ENCODE results near the gene EVC. TPM values are rescaled to one million over a fixed set of nuclear protein-coding genes. Genes with fewer than 3 reads are reported as not detected.

EVC gene
- polyA plus RNA-seq, 2 donors, result 2.0 to 4.0 TPM

DNA sequence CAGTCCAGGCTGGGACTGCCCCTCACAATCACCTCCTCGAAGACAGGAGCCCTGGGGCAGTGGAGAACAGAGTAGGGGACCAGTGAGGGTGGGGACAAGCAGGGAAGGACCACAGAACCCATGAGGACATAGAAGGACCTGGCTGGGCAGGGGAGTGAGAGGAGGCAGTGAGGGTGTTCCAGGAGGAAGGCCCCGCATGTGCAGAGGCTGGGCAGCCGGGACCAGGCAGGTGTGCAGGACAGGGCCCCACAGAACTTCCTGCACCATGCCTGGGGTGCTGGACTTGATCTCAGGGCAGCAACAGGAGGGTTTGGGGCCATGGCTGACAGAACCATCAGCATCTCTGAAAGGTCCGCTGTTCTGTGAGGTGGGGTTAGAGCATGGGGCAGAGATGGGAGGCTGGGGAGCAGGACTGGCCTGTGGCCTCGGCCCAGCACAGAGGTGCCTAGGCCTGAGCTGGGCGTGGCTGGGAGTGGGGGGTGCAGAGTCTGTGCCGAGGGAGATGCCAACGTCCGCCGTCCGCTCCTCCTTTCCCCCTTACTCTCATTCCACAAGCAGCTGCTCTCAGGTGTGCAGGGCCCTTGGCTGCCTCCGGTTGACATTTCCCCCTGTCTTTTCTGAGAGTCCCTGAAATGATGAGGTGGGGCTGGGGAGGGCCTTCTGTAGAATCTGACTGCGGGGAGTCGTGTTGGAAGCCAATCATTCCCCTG, 40.8 kb downstream of the EVC start:
- peaks cover 2 to 23% of the 10 kb centered on the region in 2 donors for H3K36me3 ChIP-seq (ENCODE audit: control insufficient read depth in 2 of 2, insufficient read depth in 2 of 2, low read length in 1 of 2)
- H3K27ac ChIP-seq (ENCODE audit: low read depth in 2 of 2, low read length in 1 of 2), result peak overlapping the region in 1 of 2 donors; percentile 9
- WGBS, 2 donors, result 86 to 87% methylated on average over 12 to 14 of the region's 14 CpGs
- H3K4me3 ChIP-seq (ENCODE audit: low read depth in 1 of 2, low read length in 2 of 2), result no peak overlapping the region
- H3K9me3 ChIP-seq (ENCODE audit: control insufficient read depth in 2 of 2, insufficient read depth in 1 of 2, low read depth in 1 of 2, low read length in 1 of 2), result no peaks in the 10 kb centered on the region
- peaks cover 0 to 4% of the 10 kb centered on the region in 2 donors for H3K4me1 ChIP-seq (ENCODE audit: control insufficient read depth in 2 of 2, insufficient read depth in 2 of 2, low read length in 1 of 2)
- H3K27me3 ChIP-seq (ENCODE audit: control insufficient read depth in 1 of 2, insufficient read depth in 2 of 2, low read length in 2 of 2), result no peaks in the 10 kb centered on the region

DNA sequence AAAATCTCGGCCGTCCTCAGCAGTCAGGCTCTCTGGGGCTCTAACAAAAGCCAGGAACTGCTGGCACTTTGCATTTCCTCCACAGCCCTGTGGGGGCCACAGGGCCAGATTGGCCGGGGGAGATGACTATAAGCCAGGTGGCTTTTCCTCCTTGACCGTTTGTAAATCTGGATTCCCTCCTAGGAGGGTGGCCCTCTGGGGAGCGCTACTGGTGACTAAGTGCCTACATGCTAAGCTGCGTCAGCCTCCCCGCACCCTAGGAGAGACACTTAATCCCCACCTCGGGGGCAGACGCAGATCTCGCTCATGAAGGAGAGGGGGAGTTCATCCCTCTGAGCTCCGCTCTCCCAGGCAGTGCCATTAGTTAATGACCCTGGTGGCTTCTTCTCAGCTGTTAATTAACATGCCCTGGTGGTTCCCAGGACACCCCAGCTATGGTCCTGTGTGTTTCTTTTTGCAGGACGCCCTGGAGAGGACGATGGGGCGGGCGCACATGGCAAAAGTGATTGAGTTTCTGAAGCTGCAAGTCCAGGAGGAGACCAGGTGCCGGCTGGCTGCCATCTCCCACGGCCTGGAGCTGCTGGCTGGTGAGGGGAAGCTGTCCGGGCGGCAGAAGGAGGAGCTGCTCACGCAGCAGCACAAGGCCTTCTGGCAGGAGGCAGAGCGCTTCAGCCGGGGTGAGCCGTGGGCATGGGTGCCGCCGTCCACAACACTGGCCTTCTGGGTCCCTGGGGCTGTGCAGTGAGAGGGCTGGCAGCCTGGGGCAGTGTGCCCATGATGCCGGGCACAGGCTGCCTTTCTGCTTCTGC, 41.6 kb downstream of the EVC start:
- Histone ChIP-seq H3K9me3 (ENCODE audit: control insufficient read depth in 2 of 2, insufficient read depth in 1 of 2, low read depth in 1 of 2, low read length in 1 of 2) (peaks cover 0 to 4% of the 10 kb centered on the region in 2 donors), H3K36me3 (ENCODE audit: control insufficient read depth in 2 of 2, insufficient read depth in 2 of 2, low read length in 1 of 2) (peaks cover 2 to 26% of the 10 kb centered on the region in 2 donors), H3K27ac (ENCODE audit: low read depth in 2 of 2, low read length in 1 of 2) (no peak overlapping the region), H3K4me3 (ENCODE audit: low read depth in 1 of 2, low read length in 2 of 2) (no peak overlapping the region), H3K4me1 (ENCODE audit: control insufficient read depth in 2 of 2, insufficient read depth in 2 of 2, low read length in 1 of 2) (peaks cover 0 to 4% of the 10 kb centered on the region in 2 donors), H3K27me3 (ENCODE audit: control insufficient read depth in 1 of 2, insufficient read depth in 2 of 2, low read length in 2 of 2) (no peaks in the 10 kb centered on the region)
- 79 to 83% methylated on average over 26 of the region's 26 CpGs for WGBS, 2 donors

DNA sequence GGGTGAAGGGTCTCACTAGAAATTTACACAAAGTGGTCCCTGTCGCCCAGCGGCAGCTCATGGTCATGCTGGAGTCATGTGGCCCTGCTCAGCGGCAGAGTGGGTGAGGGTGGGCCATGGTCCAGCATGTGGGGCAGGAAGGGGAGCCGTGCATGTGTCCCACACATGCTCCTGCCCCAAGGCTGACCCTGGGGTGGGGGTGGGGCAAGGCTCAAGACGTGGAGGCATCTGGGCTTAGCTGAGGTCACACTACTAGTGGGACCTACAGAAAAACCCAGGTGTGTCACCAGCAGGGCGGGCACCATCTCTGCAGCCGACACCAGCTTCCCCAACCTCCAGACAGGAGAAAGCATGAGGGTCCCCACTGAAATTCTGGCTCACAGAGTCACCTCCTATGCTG, 42.4 kb downstream of the EVC start:
- WGBS, 2 donors, result 89 to 90% methylated on average over 7 of the region's 7 CpGs
- H3K4me1 ChIP-seq (ENCODE audit: control insufficient read depth in 2 of 2, insufficient read depth in 2 of 2, low read length in 1 of 2), result peaks cover 0 to 4% of the 10 kb centered on the region in 2 donors
- H3K27ac ChIP-seq (ENCODE audit: low read depth in 2 of 2, low read length in 1 of 2), result peak overlapping the region in 1 of 2 donors; percentile 26
- peaks cover 0 to 4% of the 10 kb centered on the region in 2 donors for H3K9me3 ChIP-seq (ENCODE audit: control insufficient read depth in 2 of 2, insufficient read depth in 1 of 2, low read depth in 1 of 2, low read length in 1 of 2)
- no peaks in the 10 kb centered on the region for H3K27me3 ChIP-seq (ENCODE audit: control insufficient read depth in 1 of 2, insufficient read depth in 2 of 2, low read length in 2 of 2)
- peaks cover 2 to 30% of the 10 kb centered on the region in 2 donors for H3K36me3 ChIP-seq (ENCODE audit: control insufficient read depth in 2 of 2, insufficient read depth in 2 of 2, low read length in 1 of 2)
- H3K4me3 ChIP-seq (ENCODE audit: low read depth in 1 of 2, low read length in 2 of 2), result no peak overlapping the region

DNA sequence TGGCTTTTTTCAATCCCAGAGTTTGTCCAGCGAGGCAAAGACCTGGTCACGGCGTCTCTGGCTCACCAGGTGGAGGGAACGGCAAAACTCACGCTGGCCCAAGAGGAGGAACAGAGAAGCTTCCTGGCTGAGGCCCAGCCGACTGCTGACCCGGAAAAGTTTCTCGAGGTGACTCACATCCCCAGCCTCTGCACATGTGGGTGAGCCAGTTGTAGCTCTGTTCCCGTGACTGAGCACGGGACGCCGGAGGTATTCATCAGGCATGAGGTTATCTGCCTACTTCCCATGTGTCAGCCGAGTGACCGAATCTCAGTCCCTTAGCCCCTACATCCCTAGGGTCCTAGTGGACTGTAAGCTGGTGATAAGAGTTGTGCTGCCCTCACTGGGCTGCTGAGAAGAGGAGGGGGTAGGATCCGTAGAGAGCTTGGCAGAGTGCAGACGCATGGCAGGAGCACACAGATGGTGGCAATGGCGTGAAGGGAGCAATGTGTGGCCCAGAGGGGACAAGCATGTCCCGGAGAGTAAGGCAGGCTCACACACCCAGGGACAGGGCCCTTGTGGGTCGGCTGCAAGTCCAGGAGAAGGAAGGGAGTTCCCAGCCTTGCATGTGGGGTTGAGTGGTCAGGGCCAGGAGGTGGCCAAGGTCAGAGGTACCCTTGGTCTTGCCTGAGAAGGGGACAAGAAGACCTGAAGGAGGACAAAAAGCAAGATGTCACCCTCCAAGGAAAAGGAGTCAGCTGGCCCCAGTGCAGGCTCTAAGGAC, 42.9 kb downstream of the EVC start:
- Histone ChIP-seq H3K4me3 (ENCODE audit: low read depth in 1 of 2, low read length in 2 of 2) (no peak overlapping the region), H3K9me3 (ENCODE audit: control insufficient read depth in 2 of 2, insufficient read depth in 1 of 2, low read depth in 1 of 2, low read length in 1 of 2) (peaks cover 0 to 4% of the 10 kb centered on the region in 2 donors), H3K4me1 (ENCODE audit: control insufficient read depth in 2 of 2, insufficient read depth in 2 of 2, low read length in 1 of 2) (peaks cover 0 to 4% of the 10 kb centered on the region in 2 donors), H3K27ac (ENCODE audit: low read depth in 2 of 2, low read length in 1 of 2) (peak overlapping the region in 1 of 2 donors; percentile 38), H3K36me3 (ENCODE audit: control insufficient read depth in 2 of 2, insufficient read depth in 2 of 2, low read length in 1 of 2) (peaks cover 2 to 30% of the 10 kb centered on the region in 2 donors), H3K27me3 (ENCODE audit: control insufficient read depth in 1 of 2, insufficient read depth in 2 of 2, low read length in 2 of 2) (no peaks in the 10 kb centered on the region)
- WGBS, 2 donors, result 72 to 76% methylated on average over 19 of the region's 19 CpGs

DNA sequence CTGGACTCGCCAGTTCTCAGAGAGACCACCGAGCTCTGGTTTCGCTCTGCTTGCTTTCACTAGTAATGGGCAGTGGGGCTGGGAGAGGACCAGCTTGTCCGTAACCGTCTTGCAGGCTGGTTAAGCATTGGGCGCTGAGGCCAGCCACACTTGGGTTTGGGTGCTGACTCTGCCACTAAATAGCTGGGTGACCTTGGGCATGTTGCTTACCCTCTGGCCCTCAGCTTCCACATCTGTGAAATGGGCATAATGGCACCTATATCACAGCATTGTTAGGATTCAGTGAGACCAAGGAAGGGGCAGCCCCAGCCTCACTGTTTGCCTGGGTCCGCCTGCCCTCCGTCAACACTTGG, 43.5 kb downstream of the EVC start:
- H3K27me3 ChIP-seq (ENCODE audit: control insufficient read depth in 1 of 2, insufficient read depth in 2 of 2, low read length in 2 of 2), result no peaks in the 10 kb centered on the region
- WGBS, 2 donors, result 97% methylated on average over 8 of the region's 8 CpGs
- no peak overlapping the region for H3K27ac ChIP-seq (ENCODE audit: low read depth in 2 of 2, low read length in 1 of 2)
- H3K4me1 ChIP-seq (ENCODE audit: control insufficient read depth in 2 of 2, insufficient read depth in 2 of 2, low read length in 1 of 2), result peaks cover 0 to 8% of the 10 kb centered on the region in 2 donors
- H3K4me3 ChIP-seq (ENCODE audit: low read depth in 1 of 2, low read length in 2 of 2), result no peak overlapping the region
- H3K36me3 ChIP-seq (ENCODE audit: control insufficient read depth in 2 of 2, insufficient read depth in 2 of 2, low read length in 1 of 2), result peaks cover 2 to 28% of the 10 kb centered on the region in 2 donors
- peaks cover 0 to 4% of the 10 kb centered on the region in 2 donors for H3K9me3 ChIP-seq (ENCODE audit: control insufficient read depth in 2 of 2, insufficient read depth in 1 of 2, low read depth in 1 of 2, low read length in 1 of 2)

DNA sequence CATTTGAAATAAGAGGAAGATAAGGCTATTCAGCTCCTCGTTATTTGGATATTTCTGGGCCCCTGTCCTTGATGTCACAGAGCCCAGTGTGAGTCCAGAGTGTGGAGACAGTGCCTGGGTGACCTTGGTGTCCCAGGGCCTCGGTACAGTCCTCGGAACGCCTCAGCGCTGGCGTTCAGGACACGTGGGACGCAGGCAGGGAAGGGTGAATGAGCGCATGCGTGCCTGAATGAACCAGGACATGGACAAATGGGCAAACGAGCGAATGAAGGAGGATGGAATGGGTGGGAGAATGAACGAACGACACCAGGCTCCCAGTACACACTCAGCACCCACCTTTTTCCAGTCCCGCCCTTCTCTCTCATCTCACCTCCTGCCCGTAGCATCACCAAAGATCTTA, 44.2 kb downstream of the EVC start:
- Histone ChIP-seq H3K36me3 (ENCODE audit: control insufficient read depth in 2 of 2, insufficient read depth in 2 of 2, low read length in 1 of 2) (peaks cover 2 to 26% of the 10 kb centered on the region in 2 donors), H3K27ac (ENCODE audit: low read depth in 2 of 2, low read length in 1 of 2) (no peak overlapping the region), H3K9me3 (ENCODE audit: control insufficient read depth in 2 of 2, insufficient read depth in 1 of 2, low read depth in 1 of 2, low read length in 1 of 2) (peaks cover 0 to 4% of the 10 kb centered on the region in 2 donors), H3K27me3 (ENCODE audit: control insufficient read depth in 1 of 2, insufficient read depth in 2 of 2, low read length in 2 of 2) (no peaks in the 10 kb centered on the region), H3K4me3 (ENCODE audit: low read depth in 1 of 2, low read length in 2 of 2) (no peak overlapping the region), H3K4me1 (ENCODE audit: control insufficient read depth in 2 of 2, insufficient read depth in 2 of 2, low read length in 1 of 2) (peaks cover 0 to 8% of the 10 kb centered on the region in 2 donors)
- WGBS, 2 donors, result 92 to 96% methylated on average over 16 of the region's 16 CpGs

DNA sequence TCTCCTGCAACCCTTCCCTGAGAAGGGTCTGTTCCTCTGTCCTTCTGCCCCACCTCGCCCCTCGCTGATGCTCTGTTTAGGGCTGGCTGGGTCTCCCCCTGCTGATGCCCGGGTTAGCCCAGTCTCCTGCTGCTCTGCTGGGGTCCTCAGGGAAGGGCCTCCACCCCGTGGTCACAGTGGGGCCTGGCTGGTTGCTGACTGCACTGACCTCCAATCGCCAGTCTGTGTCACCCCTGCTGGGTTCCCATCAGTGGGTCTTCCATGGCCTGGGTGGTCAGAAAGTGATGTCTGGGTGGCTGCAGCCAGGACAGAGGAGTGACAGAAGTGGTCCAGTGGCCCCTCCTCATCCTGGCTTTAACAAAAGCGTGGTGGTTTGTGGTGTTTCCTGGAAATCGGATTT, 44.7 kb downstream of the EVC start:
- peaks cover 0 to 8% of the 10 kb centered on the region in 2 donors for H3K4me1 ChIP-seq (ENCODE audit: control insufficient read depth in 2 of 2, insufficient read depth in 2 of 2, low read length in 1 of 2)
- no peak overlapping the region for H3K27ac ChIP-seq (ENCODE audit: low read depth in 2 of 2, low read length in 1 of 2)
- H3K36me3 ChIP-seq (ENCODE audit: control insufficient read depth in 2 of 2, insufficient read depth in 2 of 2, low read length in 1 of 2), result peaks cover 2 to 26% of the 10 kb centered on the region in 2 donors
- no peaks in the 10 kb centered on the region for H3K27me3 ChIP-seq (ENCODE audit: control insufficient read depth in 1 of 2, insufficient read depth in 2 of 2, low read length in 2 of 2)
- 72 to 83% methylated on average over 6 to 7 of the region's 7 CpGs for WGBS, 2 donors
- peaks cover 0 to 4% of the 10 kb centered on the region in 2 donors for H3K9me3 ChIP-seq (ENCODE audit: control insufficient read depth in 2 of 2, insufficient read depth in 1 of 2, low read depth in 1 of 2, low read length in 1 of 2)
- no peak overlapping the region for H3K4me3 ChIP-seq (ENCODE audit: low read depth in 1 of 2, low read length in 2 of 2)

DNA sequence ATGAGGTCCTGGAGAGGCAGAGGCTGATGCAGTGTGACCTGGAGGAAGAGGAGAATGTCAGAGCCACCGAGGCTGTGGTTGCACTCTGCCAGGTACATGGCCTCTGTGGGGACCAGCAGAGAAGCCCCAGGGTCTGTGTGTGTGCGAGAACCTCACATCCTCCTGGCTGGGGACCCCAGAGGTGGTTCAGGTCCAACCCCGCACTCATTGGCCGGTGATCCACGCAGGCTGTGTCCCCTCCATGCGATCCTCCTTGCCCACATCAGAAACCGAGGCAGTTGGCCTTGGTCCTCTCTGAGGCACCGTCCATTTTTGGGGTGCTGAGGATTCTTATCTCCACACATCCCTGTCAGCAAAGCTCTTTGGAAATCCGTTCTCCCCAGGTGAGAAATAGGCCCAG, 45.3 kb downstream of the EVC start:
- H3K9me3 ChIP-seq (ENCODE audit: control insufficient read depth in 2 of 2, insufficient read depth in 1 of 2, low read depth in 1 of 2, low read length in 1 of 2), result peaks cover 0 to 4% of the 10 kb centered on the region in 2 donors
- no peak overlapping the region for H3K27ac ChIP-seq (ENCODE audit: low read depth in 2 of 2, low read length in 1 of 2)
- no peak overlapping the region for H3K4me3 ChIP-seq (ENCODE audit: low read depth in 1 of 2, low read length in 2 of 2)
- H3K4me1 ChIP-seq (ENCODE audit: control insufficient read depth in 2 of 2, insufficient read depth in 2 of 2, low read length in 1 of 2), result peaks cover 0 to 11% of the 10 kb centered on the region in 2 donors
- H3K27me3 ChIP-seq (ENCODE audit: control insufficient read depth in 1 of 2, insufficient read depth in 2 of 2, low read length in 2 of 2), result no peaks in the 10 kb centered on the region
- WGBS, 2 donors, result 94 to 96% methylated on average over 9 of the region's 9 CpGs
- peaks cover 2 to 26% of the 10 kb centered on the region in 2 donors for H3K36me3 ChIP-seq (ENCODE audit: control insufficient read depth in 2 of 2, insufficient read depth in 2 of 2, low read length in 1 of 2)

DNA sequence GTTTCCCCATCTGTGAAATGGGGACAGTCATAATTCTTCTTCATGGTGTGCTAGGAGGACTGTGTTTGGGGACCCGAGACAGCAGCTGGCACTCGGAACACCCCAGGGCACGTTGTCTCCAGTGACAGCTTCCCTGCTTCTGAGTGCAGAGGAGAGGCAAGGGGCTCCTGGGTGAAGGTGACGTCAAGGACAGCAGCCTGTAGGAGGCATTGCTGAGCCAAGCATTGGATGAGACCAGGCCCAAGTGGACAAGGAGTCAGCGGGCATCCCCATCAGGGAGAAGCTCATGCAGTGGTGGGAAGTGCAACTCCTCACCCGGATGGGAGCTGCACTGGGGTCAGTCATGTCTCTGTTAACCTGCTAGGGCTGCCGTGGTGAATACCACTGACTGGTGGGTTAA, 46.1 kb downstream of the EVC start:
- WGBS, 2 donors, result 92 to 94% methylated on average over 7 of the region's 7 CpGs
- Histone ChIP-seq H3K4me3 (ENCODE audit: low read depth in 1 of 2, low read length in 2 of 2) (no peak overlapping the region), H3K27ac (ENCODE audit: low read depth in 2 of 2, low read length in 1 of 2) (no peak overlapping the region), H3K36me3 (ENCODE audit: control insufficient read depth in 2 of 2, insufficient read depth in 2 of 2, low read length in 1 of 2) (peaks cover 2 to 26% of the 10 kb centered on the region in 2 donors), H3K9me3 (ENCODE audit: control insufficient read depth in 2 of 2, insufficient read depth in 1 of 2, low read depth in 1 of 2, low read length in 1 of 2) (peaks cover 0 to 4% of the 10 kb centered on the region in 2 donors), H3K4me1 (ENCODE audit: control insufficient read depth in 2 of 2, insufficient read depth in 2 of 2, low read length in 1 of 2) (peaks cover 0 to 11% of the 10 kb centered on the region in 2 donors), H3K27me3 (ENCODE audit: control insufficient read depth in 1 of 2, insufficient read depth in 2 of 2, low read length in 2 of 2) (no peaks in the 10 kb centered on the region)

Data from esophagus (tissue), 2 donors.